Femur (tissue), 1 donor: Measurements from ENCODE around the gene PTPRS.

Experiments used
- DNase-seq: peaks from one replicate; pipeline ENCODE4 v3.0.0-alpha.2; 2017

The PTPRS gene

DNA sequence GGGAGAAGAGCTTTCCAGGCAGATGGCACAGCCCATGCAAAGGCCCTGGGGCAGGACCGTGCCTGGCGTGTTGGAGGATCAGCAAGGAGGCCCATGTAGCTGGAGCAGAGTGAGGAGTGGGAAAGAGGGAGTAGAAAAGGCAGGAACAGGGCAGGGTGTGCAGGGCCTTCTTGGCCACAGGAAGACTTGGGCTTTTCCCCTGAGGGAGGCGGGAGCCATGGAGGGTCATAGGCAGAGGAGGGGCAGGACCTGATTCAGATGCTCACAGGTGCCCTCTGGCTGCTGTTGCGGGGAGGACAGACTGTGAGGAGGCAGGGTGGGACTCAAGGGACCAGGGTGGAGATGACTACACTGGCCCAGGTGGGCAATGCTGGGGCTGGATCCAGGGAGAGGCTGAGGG is 13.8 kb upstream of the PTPRS start:
- no peak for DNase-seq

DNA sequence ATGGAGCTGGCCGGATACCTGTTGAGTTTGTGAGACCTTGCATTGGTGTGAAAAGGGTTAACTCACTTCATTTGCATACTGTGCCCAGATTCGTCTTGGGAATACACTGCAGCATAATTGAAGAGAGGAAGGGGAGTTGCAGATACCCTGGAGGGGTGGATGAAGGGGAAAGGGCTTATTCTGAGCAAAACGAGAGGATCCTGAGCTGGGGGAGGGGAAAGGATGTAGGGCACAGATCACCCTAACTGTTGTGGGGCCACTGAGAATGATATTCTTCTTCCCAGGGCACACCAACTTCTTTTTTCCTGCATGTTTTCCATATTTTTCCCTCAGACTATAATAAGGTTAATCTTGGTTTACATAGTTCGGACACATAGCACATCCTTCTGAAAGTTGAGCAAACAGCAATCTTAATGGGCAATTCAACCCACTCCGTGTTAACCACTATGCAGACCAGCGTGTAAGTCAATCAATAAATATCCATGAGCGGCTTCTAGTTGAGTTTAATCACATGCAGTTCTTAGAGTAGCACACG is 11.7 kb upstream of the PTPRS start:
- DNase-seq = no peak

DNA sequence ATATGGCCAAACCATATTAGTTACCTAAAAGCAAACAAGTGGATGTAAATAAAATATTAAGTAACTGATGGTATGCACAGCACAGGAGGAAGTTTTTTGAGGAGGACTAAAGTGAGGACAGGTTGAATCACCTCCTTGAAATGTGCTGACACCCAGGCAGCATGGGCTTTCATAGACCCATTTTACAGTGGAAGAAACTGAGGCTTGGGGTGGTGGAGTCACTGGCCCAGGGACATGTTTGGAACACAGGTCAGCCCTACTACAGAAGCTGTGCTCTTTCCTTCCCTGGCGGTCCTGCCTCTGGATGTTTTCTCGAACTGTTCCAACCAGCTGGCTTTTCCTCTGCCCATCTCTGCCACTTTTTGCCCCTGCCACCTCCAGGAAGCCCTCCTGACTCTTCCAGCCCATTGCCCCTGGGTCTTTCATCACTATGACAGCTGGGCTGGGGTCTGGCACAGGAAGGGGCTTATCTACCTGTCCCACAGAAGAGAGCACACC is 11.2 kb upstream of the PTPRS start:
- DNase-seq = no peak

DNA sequence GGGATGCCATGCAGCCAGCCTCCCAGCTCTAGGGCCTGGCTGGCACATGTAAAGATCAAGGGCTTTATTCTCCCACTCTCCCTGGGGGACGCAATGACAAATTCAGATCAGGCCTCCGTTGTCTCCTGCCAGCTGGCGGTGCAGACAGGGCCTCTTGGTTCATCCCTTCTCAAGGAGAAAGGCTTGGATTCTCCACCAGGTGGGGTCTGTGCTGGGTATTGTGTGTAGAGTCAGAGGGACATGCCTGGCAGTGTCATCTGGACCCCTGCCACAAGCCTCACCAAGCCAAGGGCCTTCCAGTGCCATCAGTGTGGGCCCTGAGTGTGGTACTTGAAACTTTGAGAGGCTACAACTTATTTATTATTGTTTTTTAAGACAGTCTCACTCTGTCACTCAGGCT is 8.4 kb upstream of the PTPRS start:
- DNase-seq = no peak

DNA sequence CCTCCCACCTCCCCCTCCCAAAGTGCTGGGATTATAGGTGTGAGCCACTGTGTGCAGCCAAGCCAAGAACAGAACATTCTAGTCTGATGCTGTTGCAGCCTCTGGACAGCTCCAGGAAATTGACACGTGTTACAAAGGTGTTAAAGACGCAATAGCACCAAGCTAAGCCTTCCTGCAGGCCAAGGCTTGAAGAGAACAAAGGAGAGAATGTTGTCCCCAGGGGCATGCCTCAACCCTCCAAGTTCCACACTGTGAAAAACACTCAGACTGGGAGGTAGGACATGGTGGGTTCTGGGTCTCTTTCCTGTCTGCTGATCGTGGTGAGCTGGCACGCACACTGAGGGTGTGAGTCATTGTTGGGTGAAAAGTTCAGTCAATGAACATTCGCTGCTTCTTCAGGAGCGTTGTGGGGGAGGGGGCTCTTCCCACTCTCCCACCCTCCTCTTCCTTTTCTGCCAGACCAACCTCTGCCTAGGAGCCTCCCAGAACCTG is 5.3 kb upstream of the PTPRS start:
- DNase-seq = no peak

DNA sequence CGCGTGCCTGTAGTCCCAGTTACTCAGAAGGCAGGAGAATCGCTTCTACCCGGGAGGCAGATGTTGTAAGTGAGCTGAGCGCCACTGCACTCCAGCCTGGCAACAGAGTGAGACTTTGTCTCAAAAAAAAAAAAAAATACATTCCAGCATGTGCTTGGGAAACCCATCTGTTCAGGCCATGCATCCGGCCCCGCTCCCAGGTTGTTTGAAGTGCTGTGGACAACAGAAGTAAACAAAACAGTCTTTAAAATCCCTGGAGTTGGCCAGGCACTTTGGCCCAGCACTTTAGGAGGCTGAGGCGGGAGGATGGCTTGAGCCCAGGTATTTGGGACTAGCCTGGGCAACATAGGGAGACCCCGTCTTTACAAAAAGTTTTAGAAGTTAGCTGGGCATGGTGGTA is 3.2 kb upstream of the PTPRS start:
- no peak for DNase-seq

DNA sequence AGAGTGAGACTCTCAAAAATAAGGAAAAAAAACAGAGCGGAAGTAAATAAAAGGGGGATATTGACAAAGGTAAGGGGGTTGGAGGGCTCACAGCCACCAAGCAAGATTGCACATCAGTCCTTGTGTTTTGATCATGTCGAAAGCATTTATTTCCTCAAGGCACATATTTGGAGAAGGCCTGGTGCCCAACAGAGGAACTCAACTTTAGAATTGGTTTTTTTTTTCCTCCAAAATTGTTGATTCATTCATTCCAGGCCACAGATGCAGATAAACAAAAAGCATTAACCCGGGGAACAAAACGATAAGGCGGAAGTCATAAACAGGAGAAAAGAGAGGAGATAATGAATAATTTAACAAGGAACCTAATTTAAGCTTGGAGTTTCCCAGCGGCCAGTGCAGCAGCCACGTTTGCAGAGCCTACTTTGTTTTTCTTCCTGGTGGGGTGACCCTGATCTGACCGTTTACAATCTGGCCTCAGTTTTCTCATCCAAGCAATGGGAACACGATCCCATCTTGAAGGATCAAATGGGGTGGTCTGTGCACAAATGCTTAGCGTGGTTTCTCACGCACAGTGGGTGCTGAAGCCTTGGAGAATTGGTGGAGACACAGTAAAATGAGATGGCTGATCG is 2.1 kb upstream of the PTPRS start:
- DNase-seq = no peak

DNA sequence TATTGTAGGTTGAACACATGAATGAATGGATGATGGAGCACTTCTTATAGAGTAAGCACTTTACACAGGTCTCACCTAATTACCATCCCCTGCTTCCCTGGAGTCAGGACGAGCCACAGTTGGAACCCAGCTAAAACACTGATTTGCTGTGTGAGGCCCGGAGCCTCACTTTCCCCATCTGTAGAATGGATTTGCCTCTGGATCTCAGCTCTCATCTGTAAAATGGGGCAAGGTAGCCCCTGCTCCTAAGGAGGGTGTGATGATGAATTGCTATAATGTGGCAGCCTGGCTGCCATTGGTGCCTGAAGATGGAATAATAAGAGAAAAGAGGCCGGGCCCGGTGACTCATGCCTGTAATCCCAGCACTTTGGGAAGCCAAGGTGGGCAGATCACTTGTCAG is 1.4 kb upstream of the PTPRS start:
- no peak for DNase-seq

DNA sequence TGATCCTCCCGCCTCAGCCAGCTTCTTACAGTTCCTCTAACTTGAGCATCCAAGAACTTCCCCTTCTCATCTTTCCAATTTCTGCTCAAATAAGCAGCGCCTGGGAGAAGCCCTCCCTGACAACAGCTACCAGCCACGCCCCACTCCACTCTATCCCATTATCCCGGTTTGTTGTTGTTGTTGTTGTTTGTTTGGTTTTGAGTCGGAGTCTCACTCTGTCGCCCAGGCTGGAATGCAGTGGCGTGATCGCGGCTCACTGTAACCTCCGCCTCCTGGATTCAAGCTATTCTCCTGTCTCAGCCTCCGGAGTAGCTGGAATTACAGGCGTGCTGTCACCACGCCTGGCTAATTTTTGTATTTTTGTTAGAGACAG is 822 bp upstream of the PTPRS start:
- DNase-seq = no peak

DNA sequence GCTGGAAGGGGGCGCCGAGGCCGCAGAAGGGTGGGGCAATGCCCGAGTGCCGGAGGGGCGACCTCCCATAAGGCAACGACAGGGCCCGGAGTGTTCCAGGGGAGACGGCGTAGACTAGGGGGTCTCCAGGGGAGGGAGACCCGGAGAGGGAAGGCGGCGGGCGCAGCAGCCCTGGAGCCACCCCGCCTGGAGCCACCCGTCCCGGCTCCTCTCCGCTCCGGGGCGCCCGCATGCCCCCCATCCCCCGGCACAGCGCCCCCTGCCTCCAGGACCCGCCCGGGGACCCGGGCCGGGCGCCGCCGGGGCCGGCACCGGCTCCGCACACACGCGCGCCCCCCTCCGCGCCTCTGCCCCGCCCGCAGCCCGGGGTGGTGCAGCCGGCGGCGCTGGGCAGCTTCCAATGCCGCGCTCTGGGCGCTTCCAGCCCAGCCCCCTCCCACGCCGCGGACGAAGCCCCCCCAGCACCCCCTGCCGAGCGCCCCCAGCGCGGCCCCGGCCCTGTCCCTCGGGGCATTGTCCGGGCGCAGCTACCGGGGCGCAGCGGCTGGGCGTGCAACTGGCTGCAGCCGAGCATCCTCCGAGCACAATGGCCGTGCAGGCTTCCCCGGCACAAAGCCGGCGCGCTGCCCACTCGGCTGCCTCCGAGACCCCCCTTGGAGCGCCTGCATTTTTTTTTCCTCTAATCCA is 519 bp downstream of the PTPRS start:
- peak; percentile 34 for DNase-seq

DNA sequence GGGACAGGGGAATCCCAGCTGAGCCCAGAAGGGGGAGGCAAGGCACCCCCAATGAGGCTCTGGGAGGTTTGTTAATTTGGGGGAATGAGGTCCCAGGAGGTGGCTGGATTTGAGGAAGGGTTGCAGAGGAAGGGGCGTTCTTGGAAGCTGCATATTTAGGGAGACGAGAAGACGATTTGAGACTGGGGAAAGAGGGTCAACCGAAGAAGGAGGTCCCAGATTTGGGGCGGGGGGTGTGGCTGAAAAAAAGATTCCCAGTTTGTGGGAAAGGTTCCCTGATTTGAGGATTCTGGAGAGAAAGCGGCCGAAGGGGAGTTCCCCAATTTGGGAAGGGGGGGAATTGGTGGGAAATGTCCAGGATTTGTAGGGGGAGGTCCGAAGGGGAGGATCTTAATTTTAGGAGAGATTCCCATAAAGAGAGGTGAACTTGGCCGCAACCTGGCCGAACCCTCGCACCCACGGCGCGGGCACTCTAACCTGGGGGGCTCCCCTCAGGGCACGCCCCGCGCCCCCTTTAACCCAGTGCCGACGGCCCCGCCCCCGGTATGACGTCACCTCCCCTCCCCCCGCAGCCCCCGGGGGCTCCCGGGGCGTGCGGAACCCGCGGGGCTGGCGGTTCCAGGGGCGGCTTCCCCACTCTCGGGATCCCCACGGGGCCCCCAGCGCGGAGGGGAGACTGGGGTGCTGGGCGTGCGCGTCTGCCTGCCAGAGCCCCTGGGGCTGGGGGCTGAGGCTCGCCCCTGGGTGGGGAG is 1.2 kb downstream of the PTPRS start:
- no peak for DNase-seq

DNA sequence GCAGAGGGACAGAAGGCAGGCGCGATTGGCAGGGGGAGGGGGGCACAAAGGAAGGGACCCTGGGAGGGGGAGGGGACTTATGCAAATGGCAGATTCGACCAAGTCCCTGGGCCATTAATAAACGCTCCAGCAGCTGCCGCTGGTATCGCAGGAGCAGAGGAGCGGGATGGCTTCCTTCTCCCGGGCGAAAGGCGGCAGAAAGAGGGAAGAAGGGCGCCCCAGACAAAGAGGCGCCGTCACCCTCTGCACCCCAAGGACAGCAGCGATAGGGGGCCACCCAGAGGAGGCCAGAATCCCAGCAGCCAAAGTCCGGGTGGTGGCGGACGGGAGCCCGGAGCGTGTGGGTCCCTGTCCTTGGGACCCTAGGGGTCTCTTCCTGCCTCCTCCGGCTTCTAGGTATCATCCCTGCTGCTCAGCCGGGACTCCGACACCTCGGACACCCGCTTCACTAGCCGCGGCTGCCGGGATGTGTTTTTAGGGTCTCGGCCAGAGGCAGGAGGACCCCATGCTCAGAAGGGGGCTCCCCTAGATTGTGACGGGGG is 1.9 kb downstream of the PTPRS start:
- DNase-seq = no peak

DNA sequence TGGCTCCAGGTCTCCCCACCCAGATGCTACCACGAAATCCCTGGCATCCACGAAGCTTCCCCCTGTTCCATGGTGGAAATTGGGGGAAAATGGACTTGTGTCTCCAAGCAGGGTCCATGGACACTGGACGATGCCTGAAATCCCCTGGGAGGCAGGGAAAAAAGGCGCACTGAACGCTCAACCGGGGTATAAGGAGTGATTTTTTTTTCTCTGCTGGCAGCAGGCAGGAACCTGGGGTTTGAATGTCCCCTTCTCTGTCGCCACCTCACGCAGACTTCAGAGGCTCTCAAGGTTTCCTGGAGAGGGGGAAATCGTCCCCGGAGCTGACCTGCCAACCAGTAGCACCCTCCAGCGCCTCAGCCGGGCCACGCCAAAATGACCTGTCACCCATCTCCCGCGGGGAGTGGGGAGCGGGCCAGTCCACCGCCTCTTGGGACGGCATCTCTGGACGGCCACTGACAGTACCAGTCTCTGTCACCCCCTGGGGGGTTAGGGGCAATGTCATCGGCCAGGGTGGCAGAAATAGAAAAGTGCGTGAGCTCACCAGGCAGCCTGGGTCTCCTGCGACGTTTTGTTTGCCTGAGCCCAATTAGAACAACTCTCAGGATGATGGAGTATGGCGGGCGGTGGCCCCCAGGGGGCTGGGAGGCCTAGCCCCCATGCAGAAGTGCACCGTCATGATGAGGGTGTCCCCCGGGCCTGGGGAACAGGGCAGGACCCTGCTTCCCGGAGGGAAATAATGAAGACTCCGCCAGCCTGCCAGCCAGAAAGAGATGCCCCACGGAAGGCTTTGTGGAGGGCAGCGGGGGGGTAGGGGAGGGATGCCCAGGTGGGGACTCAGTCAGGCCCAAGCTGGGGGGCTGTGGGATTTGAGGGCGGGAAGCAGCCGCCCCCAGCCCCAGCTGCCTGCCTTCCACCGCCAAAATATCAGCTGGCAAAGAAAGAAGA is 2.6 kb downstream of the PTPRS start:
- DNase-seq = no peak

DNA sequence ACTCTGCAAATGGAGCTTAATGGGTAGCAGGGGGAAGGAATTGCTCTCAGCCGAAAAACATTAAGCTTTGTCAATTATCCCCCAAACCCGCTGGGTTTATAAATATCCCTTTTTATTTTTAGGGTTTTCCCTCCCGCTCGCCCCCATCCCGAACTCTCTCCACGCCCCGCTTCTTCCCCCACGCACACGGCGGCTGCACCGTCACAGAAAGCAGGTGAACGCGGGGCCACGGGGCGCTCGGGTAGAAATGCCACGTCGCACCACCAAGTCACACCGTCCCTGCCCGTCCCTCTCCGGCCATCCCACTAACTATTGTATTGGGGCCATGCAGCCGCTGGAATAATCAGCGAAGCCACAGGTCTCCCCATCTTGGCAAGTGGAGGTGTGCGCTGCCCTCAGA is 3.5 kb downstream of the PTPRS start:
- no peak for DNase-seq

DNA sequence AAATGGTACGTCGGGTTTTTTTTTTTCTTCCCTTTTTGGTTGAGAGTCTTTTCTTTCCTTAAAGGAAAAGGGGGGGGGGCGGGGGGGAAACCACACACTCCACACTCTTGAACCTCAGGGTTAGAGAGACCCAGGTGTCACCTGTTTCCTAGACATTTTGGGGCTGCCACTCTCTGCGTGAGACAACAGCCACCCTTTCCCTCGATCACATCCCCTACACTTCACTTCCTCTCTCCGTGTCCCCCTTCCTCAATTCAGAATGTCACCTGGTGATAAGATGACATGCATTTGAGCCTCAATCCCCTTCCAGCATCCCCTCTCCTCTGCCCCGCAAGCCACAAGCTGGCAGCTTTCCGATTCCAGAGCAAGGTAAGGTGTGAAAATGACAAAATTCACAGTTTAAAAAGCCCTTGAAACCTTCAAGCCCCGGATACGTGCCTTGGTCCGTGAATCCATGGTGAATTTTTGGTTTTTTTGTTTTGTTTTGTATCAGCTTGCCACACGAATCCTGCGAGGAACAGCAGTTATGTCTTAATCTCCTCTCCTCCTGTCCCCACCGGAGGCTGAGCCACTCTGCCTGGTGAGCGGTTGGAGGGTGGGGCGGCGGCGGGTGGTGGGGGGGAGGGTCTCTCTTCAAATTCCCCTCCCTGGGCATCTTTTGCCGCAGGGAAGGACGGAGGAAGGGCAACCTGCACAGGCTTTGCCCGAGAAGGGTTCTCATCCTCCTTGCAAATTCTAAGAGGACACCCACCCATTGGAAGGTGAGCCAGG is 4.2 kb downstream of the PTPRS start:
- no peak for DNase-seq

DNA sequence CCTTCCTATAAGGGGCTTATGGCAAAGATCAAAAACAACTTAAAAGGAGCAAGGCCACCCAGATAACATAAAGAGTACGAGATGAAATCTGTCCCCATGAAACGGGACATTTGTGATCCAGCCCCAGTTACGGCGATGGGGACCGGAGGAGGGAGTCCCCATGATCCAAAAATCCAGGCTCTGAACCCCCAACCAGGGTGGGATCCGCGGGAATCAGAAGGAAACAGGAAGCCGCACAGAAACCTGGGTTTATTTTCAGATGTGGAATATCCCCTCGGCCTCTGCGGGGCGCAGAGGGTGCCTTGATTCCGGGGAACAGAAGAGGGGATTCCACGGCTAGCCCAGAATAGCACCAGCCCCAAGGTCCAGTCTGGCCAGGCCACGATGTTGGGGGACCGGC is 5.0 kb downstream of the PTPRS start:
- DNase-seq = no peak

DNA sequence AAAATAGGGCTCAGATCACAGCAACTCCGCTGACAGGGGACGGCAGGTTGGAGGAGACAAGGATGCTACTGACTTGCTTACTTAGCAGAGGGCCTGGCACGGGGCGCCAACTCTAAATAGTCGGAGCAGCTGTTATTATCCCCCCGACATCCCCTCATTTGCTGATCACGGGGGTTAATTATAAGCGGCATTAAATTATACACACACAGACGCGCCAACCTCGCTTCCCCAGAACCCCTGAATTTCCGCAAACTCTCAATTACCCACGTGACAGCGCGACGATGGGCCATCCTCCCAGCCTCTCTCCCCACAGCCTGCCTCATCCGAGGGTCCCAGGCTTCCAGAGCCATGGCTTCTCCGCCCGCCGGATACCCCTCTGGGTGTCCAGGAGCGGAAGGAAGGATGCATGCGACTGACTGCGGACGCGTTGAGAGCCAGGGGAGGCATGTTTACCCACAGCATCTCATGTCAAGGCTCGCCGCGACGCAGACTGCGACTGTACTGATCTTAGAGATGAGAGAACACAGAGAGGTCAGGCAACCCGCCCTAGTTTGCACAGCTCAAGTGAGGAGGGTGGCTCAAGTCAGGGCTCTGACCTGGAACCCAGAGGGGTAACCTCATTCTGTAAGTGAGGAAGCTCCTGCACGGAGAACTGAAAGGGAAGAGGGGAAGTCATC is 5.7 kb downstream of the PTPRS start:
- no peak for DNase-seq

DNA sequence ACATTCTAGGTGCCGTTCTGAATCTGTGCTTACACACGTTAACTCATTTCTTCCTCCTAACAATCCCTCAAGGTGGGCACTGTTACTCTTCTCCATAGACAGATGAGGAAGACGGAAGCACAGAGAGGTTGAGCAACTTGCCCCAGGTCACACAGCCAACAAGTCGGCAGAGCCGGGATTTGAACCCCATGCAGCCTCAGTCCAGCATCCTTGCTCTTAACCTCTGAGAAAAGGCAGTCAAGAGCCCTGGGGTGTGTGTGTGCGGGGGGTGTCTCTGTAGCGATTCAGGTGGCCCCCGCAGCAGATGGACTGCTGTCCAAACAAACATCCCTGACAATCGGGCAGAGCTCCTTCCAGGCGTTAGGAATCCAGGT is 6.3 kb downstream of the PTPRS start:
- no peak for DNase-seq

DNA sequence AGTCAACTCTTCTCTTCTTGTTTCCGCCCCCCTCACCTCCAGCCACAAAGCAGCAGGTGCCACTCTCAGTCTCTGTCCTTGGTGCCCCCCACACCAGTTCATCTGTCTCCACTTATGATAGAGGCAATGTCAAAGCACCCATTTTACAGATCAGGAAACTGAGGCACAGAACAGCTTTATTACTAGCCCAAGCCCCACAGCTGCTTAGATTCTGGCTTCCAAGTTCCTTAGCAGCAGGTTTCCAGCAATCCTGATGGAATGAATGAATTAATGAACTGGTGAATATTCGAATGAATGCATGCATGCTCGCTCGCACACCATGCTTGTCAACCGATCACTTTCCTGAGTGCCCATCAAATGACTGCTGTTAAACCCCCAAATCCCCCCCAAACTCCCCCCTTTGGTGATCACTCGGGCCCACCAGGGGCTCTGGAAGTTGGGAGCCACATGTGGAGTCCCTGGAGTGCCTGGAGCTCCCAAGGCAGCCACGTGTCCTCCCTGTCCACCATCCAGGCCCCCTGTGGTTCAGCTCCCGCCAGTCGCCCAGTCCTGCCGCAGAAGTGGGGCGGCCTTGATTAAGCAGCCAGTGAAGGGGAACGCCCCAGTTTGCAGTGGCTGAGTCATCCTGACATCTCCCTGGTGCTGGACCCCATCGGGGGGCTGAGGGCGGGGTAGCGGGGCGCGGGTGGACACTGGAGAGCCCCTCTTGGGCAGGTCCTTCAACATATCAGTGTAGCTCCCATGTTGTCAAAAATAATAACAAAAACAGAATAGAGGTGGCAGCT is 6.8 kb downstream of the PTPRS start:
- no peak for DNase-seq

DNA sequence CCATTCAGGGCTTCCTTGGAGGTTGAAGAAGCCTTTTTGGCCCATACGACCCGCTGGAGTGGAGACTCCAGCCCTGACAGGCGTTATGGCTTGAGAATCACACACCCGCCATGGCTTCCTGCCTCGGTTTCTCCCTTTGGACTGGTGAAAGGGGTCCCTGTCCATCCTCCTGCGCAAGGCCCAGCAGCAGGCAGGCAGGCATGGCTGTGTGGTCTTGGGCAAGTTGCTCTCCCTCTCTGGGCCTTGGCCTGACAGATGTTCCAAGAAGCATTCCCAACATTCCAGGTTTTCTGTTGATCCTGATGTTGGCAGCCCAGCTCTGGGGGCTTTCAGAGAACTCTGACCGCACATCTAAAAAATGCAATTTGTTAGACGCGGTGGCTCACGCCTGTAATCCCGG is 8.1 kb downstream of the PTPRS start:
- DNase-seq = no peak
